IMR-90 (cell line): ENCODE data around the gene PNMA1. TPM values are rescaled to one million over a fixed set of nuclear protein-coding genes. Genes with fewer than 3 reads are reported as not detected.
A peak's percentile ranks its signal among the peaks of the same experiment; 100 is the strongest.

ENCODE experiments used
- ATAC-seq: fragments of 200-7000 bp; cut with Tn5 transposase; 2 replicates; pipeline ENCODE4 v1.9.1; 2020; ENCODE audit warnings: low read depth, mild to moderate bottlenecking, moderate library complexity
- BruUV-seq: library from RNA; stranded (reverse); fragments of 400-500 nt; replicated peaks from 2 replicates; lab custom pipeline; 2021; lab: Mats Ljungman, UMichigan
- CTCF ChIA-PET: fragments of 300-600 bp; formaldehyde crosslinking; extraction: SDS; loops from one replicate; lab custom pipeline; 2021; ENCODE audit warnings: antibody characterized with exemption; lab: Yijun Ruan, JAX
- POLR2A ChIA-PET: fragments of 300-600 bp; sonication (Branson Sonifier 250); formaldehyde crosslinking; loops from one replicate; lab custom pipeline; 2022; ENCODE audit warnings: antibody characterized with exemption; ENCODE audit not compliant: unreplicated experiment; lab: Charles Lee
- DNase-seq: peaks from one replicate; pipeline ENCODE4 v3.0.0; 2013
- H2AFZ ChIP-seq: replicated peaks from 2 replicates; pipeline ENCODE3; 2013; ENCODE audit warnings: low read length, mild to moderate bottlenecking; ENCODE audit not compliant: poor library complexity
- H2AK5ac ChIP-seq: 2 replicates; pipeline ENCODE4 v1.6.1; 2013; ENCODE audit warnings: low read depth, low read length, inconsistent platforms
- H2AK9ac ChIP-seq: replicated peaks from 2 replicates; pipeline ENCODE3; 2013; ENCODE audit warnings: mild to moderate bottlenecking, low read depth, low read length, moderate library complexity; ENCODE audit not compliant: poor library complexity
- H2BK120ac ChIP-seq: 2 replicates; pipeline ENCODE4 v1.6.1; 2013; ENCODE audit warnings: low read depth, low read length, inconsistent platforms
- H2BK15ac ChIP-seq: 3 replicates; pipeline ENCODE4 v1.6.1; 2013; ENCODE audit warnings: low read depth, low read length, inconsistent platforms
- H2BK20ac ChIP-seq: 2 replicates; pipeline ENCODE4 v1.6.1; 2013; ENCODE audit warnings: low read depth, mild to moderate bottlenecking, inconsistent platforms, low read length, moderate library complexity
- H2BK5ac ChIP-seq: 2 replicates; pipeline ENCODE4 v1.6.1; 2013; ENCODE audit warnings: mild to moderate bottlenecking, low read depth, low read length, inconsistent platforms; ENCODE audit not compliant: poor library complexity, severe bottlenecking
- H3K14ac ChIP-seq: replicated peaks from 2 replicates; pipeline ENCODE4 v1.6.1; 2013; ENCODE audit warnings: low read depth, low read length, inconsistent platforms
- H3K18ac ChIP-seq: 2 replicates; pipeline ENCODE4 v1.6.1; 2013; ENCODE audit warnings: low read depth, low read length, control low read depth
- H3K23ac ChIP-seq: 2 replicates; pipeline ENCODE4 v1.6.1; 2013; ENCODE audit warnings: low read depth, low read length, inconsistent platforms
- H3K27ac ChIP-seq: 2 replicates; pipeline ENCODE4 v1.5.1; 2013; ENCODE audit warnings: mild to moderate bottlenecking, control low read depth, low read length; ENCODE audit not compliant: insufficient read depth
- H3K27me3 ChIP-seq: 2 replicates; pipeline ENCODE4 v1.6.1; 2013; ENCODE audit warnings: low read length; ENCODE audit not compliant: control insufficient read depth, insufficient read depth
- H3K36me3 ChIP-seq: 2 replicates; pipeline ENCODE4 v1.6.1; 2013; ENCODE audit warnings: low read length, mixed read lengths; ENCODE audit not compliant: control insufficient read depth, insufficient read depth
- H3K4ac ChIP-seq: 2 replicates; pipeline ENCODE4 v1.6.1; 2013; ENCODE audit warnings: low read depth, low read length, inconsistent platforms
- H3K4me1 ChIP-seq: 2 replicates; pipeline ENCODE4 v1.6.1; 2013; ENCODE audit warnings: low read length, mixed read lengths; ENCODE audit not compliant: control insufficient read depth, insufficient read depth
- H3K4me2 ChIP-seq: 2 replicates; pipeline ENCODE4 v1.6.1; 2013; ENCODE audit warnings: low read depth, mild to moderate bottlenecking, control low read depth, low read length, moderate library complexity
- H3K4me3 ChIP-seq: 2 replicates; pipeline ENCODE4 v1.5.1; 2013; ENCODE audit warnings: low read depth, mild to moderate bottlenecking, control low read depth, low read length, moderate library complexity; ENCODE audit not compliant: insufficient read depth
- H3K56ac ChIP-seq: 2 replicates; pipeline ENCODE4 v1.6.1; 2013; ENCODE audit warnings: low read length, inconsistent platforms; ENCODE audit not compliant: insufficient read depth; ENCODE audit errors: extremely low read depth
- H3K79me1 ChIP-seq, 2 experiments: 2 replicates each; pipeline ENCODE4 v1.6.1; 2013; ENCODE audit warnings: low read length in 2 of 2, inconsistent platforms in 1 of 2, low read depth in 1 of 2
- H3K9ac ChIP-seq: 2 replicates; pipeline ENCODE4 v1.6.1; 2013; ENCODE audit warnings: low read depth, low read length, control low read depth
- H3K9me1 ChIP-seq: 2 replicates; pipeline ENCODE4 v1.6.1; 2013; ENCODE audit warnings: low read length, inconsistent platforms; ENCODE audit not compliant: insufficient read depth
- H3K9me3 ChIP-seq: 2 replicates; pipeline ENCODE4 v1.6.1; 2013; ENCODE audit warnings: low read length; ENCODE audit not compliant: control insufficient read depth, insufficient read depth
- H4K20me1 ChIP-seq: 2 replicates; pipeline ENCODE4 v1.6.1; 2013; ENCODE audit warnings: low read length, inconsistent platforms; ENCODE audit not compliant: insufficient read depth
- H4K5ac ChIP-seq: 2 replicates; pipeline ENCODE4 v1.6.1; 2013; ENCODE audit warnings: mild to moderate bottlenecking, low read depth, low read length, control low read depth
- H4K8ac ChIP-seq, 2 experiments: 2 replicates each; pipeline ENCODE4 v1.6.1; 2013; ENCODE audit warnings: low read depth in 2 of 2, low read length in 2 of 2, control low read depth in 1 of 2, inconsistent platforms in 1 of 2
- H4K91ac ChIP-seq: 2 replicates; pipeline ENCODE4 v1.6.1; 2013; ENCODE audit warnings: low read depth, low read length, inconsistent platforms; ENCODE audit not compliant: insufficient read depth
- BHLHE40 ChIP-seq: fragments of 150-350 bp; IDR thresholded peaks from 2 replicates; pipeline ENCODE4 v1.6.1; 2016; ENCODE audit warnings: mild to moderate bottlenecking, low read depth, low read length
- CEBPB ChIP-seq: IDR thresholded peaks from 2 replicates; pipeline ENCODE4 v1.6.1; 2012; ENCODE audit warnings: low read depth, low read length, improper control_type of control experiment
- CHD1 ChIP-seq: IDR thresholded peaks from 2 replicates; pipeline ENCODE4 v1.6.1; 2012; ENCODE audit warnings: low read depth, low read length, improper control_type of control experiment
- CTCF ChIP-seq: conservative IDR thresholded peaks from 2 replicates; pipeline ENCODE4 v1.5.1; 2012; ENCODE audit warnings: mild to moderate bottlenecking, low read depth, low read length, improper control_type of control experiment
- ELK1 ChIP-seq: fragments of 150-350 bp; IDR thresholded peaks from 2 replicates; pipeline ENCODE4 v1.6.1; 2016; ENCODE audit warnings: low read depth, mild to moderate bottlenecking, low read length, moderate library complexity, borderline replicate concordance
- FOS ChIP-seq: fragments of 150-350 bp; IDR thresholded peaks from 2 replicates; pipeline ENCODE4 v1.6.1; 2016; ENCODE audit warnings: low read depth, low read length
- MAFK ChIP-seq: IDR thresholded peaks from 2 replicates; pipeline ENCODE4 v1.6.1; 2012; ENCODE audit warnings: low read depth, low read length, improper control_type of control experiment
- MAZ ChIP-seq: IDR thresholded peaks from 2 replicates; pipeline ENCODE4 v1.6.1; 2012; ENCODE audit warnings: low read depth, mild to moderate bottlenecking, low read length, improper control_type of control experiment, moderate library complexity, borderline replicate concordance
- MXI1 ChIP-seq: IDR thresholded peaks from 2 replicates; pipeline ENCODE4 v1.6.1; 2012; ENCODE audit warnings: low read depth, mild to moderate bottlenecking, low read length, moderate library complexity, borderline replicate concordance
- NFE2L2 ChIP-seq: fragments of 150-350 bp; IDR thresholded peaks from 2 replicates; pipeline ENCODE4 v1.6.1; 2016; ENCODE audit warnings: low read depth, mild to moderate bottlenecking, low read length
- POLR2A ChIP-seq: IDR thresholded peaks from 2 replicates; pipeline ENCODE4 v1.6.1; 2012; ENCODE audit warnings: mild to moderate bottlenecking, low read depth, low read length
- RAD21 ChIP-seq: IDR thresholded peaks from 2 replicates; pipeline ENCODE4 v1.6.1; 2012; ENCODE audit warnings: low read length, improper control_type of control experiment
- RCOR1 ChIP-seq: IDR thresholded peaks from 2 replicates; pipeline ENCODE4 v1.6.1; 2012; ENCODE audit warnings: mild to moderate bottlenecking, low read length, improper control_type of control experiment; ENCODE audit not compliant: insufficient replicate concordance
- RFX5 ChIP-seq: IDR thresholded peaks from 2 replicates; pipeline ENCODE4 v1.8.0; 2012; ENCODE audit warnings: low read depth, mild to moderate bottlenecking, low read length, moderate library complexity
- SMC3 ChIP-seq: fragments of 150-350 bp; IDR thresholded peaks from 2 replicates; pipeline ENCODE4 v1.6.1; 2016; ENCODE audit warnings: low read depth, mild to moderate bottlenecking, antibody characterized with exemption, low read length, moderate library complexity
- USF2 ChIP-seq: fragments of 150-350 bp; IDR thresholded peaks from 2 replicates; pipeline ENCODE4 v1.6.1; 2017; ENCODE audit warnings: mild to moderate bottlenecking, antibody characterized with exemption, low read length, low read depth
- WGBS, 2 experiments: methylation state at CpG; one replicate each; pipeline versions ENCODE4 v1.1.5 to v1.1.7; 2013; ENCODE audit warnings: missing lambda C conversion rate in 2 of 2; ENCODE audit not compliant: insufficient read length in 1 of 2; ENCODE audit errors: extremely low coverage in 2 of 2; 5-methylcytosine and 5-hydroxymethylcytosine counted together
- dilution Hi-C: fragments of 300-500 bp; cut with HindIII; formaldehyde crosslinking; loops from one replicate; pipeline ENCODE4 v1.14.3; 2018; ENCODE audit warnings: low sequenced_read_pairs; ENCODE audit not compliant: unreplicated experiment
- in situ Hi-C: fragments of 300-500 bp; cut with MboI; formaldehyde crosslinking; loops from 3 replicates; pipeline ENCODE4 v1.14.3; 2019; ENCODE audit warnings: low sequenced_read_pairs, inconsistent platforms, mixed read lengths
- intact Hi-C: fragments of 100-400 bp; cut with micrococcal nuclease; formaldehyde crosslinking; loops from 2 replicates; pipeline ENCODE4 v1.10.0; 2022
- polyA plus RNA-seq, 3 experiments: library from polyadenylated mRNA; depleted of rRNA; stranded (reverse); fragments of >200 nt; gene quantifications; 2 replicates each; pipeline ENCODE4 v1.2.3, GENCODE V29; 2012; ENCODE audit warnings: low replicate concordance in 1 of 3
- total RNA-seq: library from RNA; depleted of rRNA; stranded (reverse); fragments of >200 nt; gene quantifications from 2 replicates; pipeline ENCODE4 v1.2.3, GENCODE V29; 2012

The PNMA1 gene
- total and polyA plus RNA-seq, 2 of the 4 experiments (the other 2 are of a cell fraction): 6.5 to 28.2 TPM

GRCh38 chr14:73661872-73662271 is 52.3 kb downstream of the PNMA1 start:
- no peak overlapping the region for H3K4ac ChIP-seq
- H3K9me1 ChIP-seq: no peaks in the 10 kb centered on the region
- ChIA-PET POLR2A (no interaction called here), CTCF (interaction anchor here (0.6 to 1.4 kb wide), 2 partner anchors 17 to 201 kb away, joined by 3 to 5 read pairs; partner anchors contain the start of gene DNAL1)
- no peak overlapping the region for H3K4me3 ChIP-seq
- H3K23ac ChIP-seq: no peak overlapping the region
- H3K27me3 ChIP-seq: no peaks in the 10 kb centered on the region
- no TSS peak for BruUV-seq
- WGBS, 2 experiments: no CpG with 5 or more reads among the region's 2 CpGs
- H3K56ac ChIP-seq: no peak overlapping the region
- dilution Hi-C loops: no loop called here
- no peak overlapping the region for H4K8ac ChIP-seq
- in situ Hi-C loops: no loop called here
- no peaks in the 10 kb centered on the region; the same call in 1 of the 2 replicates for H4K20me1 ChIP-seq
- no peak overlapping the region for H2AK9ac ChIP-seq
- DNase-seq (peak; percentile 57), ATAC-seq (no peak)
- no peak overlapping the region for H3K14ac ChIP-seq
- intact Hi-C loops: no loop called here
- no peak overlapping the region for H2BK15ac ChIP-seq
- H4K5ac ChIP-seq: no peak overlapping the region
- H2BK120ac ChIP-seq: no peak overlapping the region
- H3K18ac ChIP-seq: no peak overlapping the region
- H2AFZ ChIP-seq: no peak overlapping the region
- H3K9ac ChIP-seq: no peak overlapping the region
- H3K79me1 ChIP-seq: peaks cover 0 to 4% of the 10 kb centered on the region in 2 experiments; a peak in 2 of 4 replicates
- no peak overlapping the region for H4K91ac ChIP-seq
- no peak overlapping the region for H3K27ac ChIP-seq
- H3K36me3 ChIP-seq: peaks cover 2% of the 10 kb centered on the region; the same call in 1 of the 2 replicates
- H3K4me2 ChIP-seq: no peak overlapping the region
- H2AK5ac ChIP-seq: no peak overlapping the region
- H3K9me3 ChIP-seq: no peaks in the 10 kb centered on the region
- no peak for TF ChIP-seq MAZ
- no peak for TF ChIP-seq CHD1
- no peak for TF ChIP-seq SMC3
- TF ChIP-seq MXI1: no peak
- TF ChIP-seq NFE2L2: no peak
- TF ChIP-seq CTCF: no peak
- TF ChIP-seq POLR2A: no peak
- TF ChIP-seq RAD21: no peak
- no peak for TF ChIP-seq RCOR1
- no peak for TF ChIP-seq USF2
- TF ChIP-seq MAFK: no peak
- TF ChIP-seq BHLHE40: no peak
- no peak for TF ChIP-seq RFX5
- no peak for TF ChIP-seq ELK1
- no peak for TF ChIP-seq FOS
- no peak for TF ChIP-seq CEBPB
- no peak overlapping the region for H2BK5ac ChIP-seq
- H3K4me1 ChIP-seq: no peaks in the 10 kb centered on the region
- H2BK20ac ChIP-seq: no peak overlapping the region
